ENCODE data around the gene WFS1. TPM values are rescaled to one million over a fixed set of nuclear protein-coding genes. Genes with fewer than 3 reads are reported as not detected.

WFS1 gene, protein sequence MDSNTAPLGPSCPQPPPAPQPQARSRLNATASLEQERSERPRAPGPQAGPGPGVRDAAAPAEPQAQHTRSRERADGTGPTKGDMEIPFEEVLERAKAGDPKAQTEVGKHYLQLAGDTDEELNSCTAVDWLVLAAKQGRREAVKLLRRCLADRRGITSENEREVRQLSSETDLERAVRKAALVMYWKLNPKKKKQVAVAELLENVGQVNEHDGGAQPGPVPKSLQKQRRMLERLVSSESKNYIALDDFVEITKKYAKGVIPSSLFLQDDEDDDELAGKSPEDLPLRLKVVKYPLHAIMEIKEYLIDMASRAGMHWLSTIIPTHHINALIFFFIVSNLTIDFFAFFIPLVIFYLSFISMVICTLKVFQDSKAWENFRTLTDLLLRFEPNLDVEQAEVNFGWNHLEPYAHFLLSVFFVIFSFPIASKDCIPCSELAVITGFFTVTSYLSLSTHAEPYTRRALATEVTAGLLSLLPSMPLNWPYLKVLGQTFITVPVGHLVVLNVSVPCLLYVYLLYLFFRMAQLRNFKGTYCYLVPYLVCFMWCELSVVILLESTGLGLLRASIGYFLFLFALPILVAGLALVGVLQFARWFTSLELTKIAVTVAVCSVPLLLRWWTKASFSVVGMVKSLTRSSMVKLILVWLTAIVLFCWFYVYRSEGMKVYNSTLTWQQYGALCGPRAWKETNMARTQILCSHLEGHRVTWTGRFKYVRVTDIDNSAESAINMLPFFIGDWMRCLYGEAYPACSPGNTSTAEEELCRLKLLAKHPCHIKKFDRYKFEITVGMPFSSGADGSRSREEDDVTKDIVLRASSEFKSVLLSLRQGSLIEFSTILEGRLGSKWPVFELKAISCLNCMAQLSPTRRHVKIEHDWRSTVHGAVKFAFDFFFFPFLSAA
- 11.3 to 13.9 TPM (median 12.6 TPM) in 5 replicates for total RNA-seq (2022; extraction: Qiagen RNA extraction)

GRCh38 chr4:6269616-6270511 is at the start of gene WFS1:
TSS of gene WFS1 (plus strand) at chr4:6269850. CDS start at chr4:6277456, 7,606 bp downstream.

Other genes with a start within 250 kb of the WFS1 start
- gene JAKMIP1, start 69.3 kb upstream of the WFS1 start, total RNA-seq (2022; extraction: Qiagen RNA extraction) = 0.05 TPM in 1 of 5 replicates, not detected in the others
- 31.0 to 37.7 TPM (median 35.7 TPM) in 5 replicates for gene PPP2R2C, start 202.8 kb downstream of the WFS1 start, total RNA-seq (2022; extraction: Qiagen RNA extraction)

Data from A549 treated with Hydrocortisone at 1 μM for 4 hours (cell line).